ENCODE results near the gene CDK18. TPM values are rescaled to one million over a fixed set of nuclear protein-coding genes. Genes with fewer than 3 reads are reported as not detected.

The CDK18 gene
- total and polyA plus RNA-seq, 2 of the 8 experiments (the other 6 are each of a cell fraction or from before 2014, with no cell fraction given): 31.2 to 44.0 TPM

- Histone ChIP-seq H3K4me1 (replicated peaks in 1 of 4; ENCODE audit: control insufficient read depth in 3 of 4, insufficient read depth in 4 of 4, low read length in 3 of 4) (peaks cover 0 to 10% (median 2%) of the 10 kb centered on the region in 4 experiments; a peak in 4 of 7 replicates), H4K91ac (replicated peaks; ENCODE audit: insufficient read length, low read length) (no peak overlapping the region), H4K8ac (ENCODE audit: extremely low read depth, insufficient read depth, low read length) (no peak overlapping the region), H3K14ac (ENCODE audit: insufficient read length) (no peak overlapping the region), H3K9ac (replicated peaks in 1 of 4; ENCODE audit: extremely low read depth in 1 of 4, low read depth in 3 of 4, low read length in 3 of 4) (no peak overlapping the region), H3K9me3 (ENCODE audit: insufficient read depth in 2 of 2, low read depth in 1 of 2, low read length in 1 of 2) (no peaks in the 10 kb centered on the region), H2BK120ac (replicated peaks; ENCODE audit: low read depth, low read length) (no peak overlapping the region), H3K79me1 (ENCODE audit: low read depth, low read length) (no peaks in the 10 kb centered on the region), H2BK20ac (ENCODE audit: low read length) (no peak overlapping the region), H3K4ac (replicated peaks; ENCODE audit: insufficient read length, low read depth, low read length) (no peak overlapping the region), H3K56ac (replicated peaks; ENCODE audit: insufficient read length, low read depth, low read length) (no peak overlapping the region), H3K27me3 (replicated peaks in 1 of 4; ENCODE audit: control insufficient read depth in 3 of 4, extremely low read depth in 1 of 4, insufficient read depth in 3 of 4, low read length in 3 of 4) (peaks cover 0 to under 1% (median 0%) of the 10 kb centered on the region in 4 experiments; a peak in 3 of 7 replicates), H3K27ac (ENCODE audit: low read depth, low read length) (no peak overlapping the region), H3K18ac (ENCODE audit: extremely low read depth, low read length) (no peak overlapping the region), H3K23ac (ENCODE audit: insufficient read length) (no peak overlapping the region), H2BK15ac (ENCODE audit: low read length) (no peak overlapping the region), H3K36me3 (ENCODE audit: control insufficient read depth in 2 of 4, insufficient read depth in 4 of 4, low read length in 3 of 4) (peaks cover 0 to 18% (median 5%) of the 10 kb centered on the region in 4 experiments; a peak in 5 of 8 replicates), H2BK5ac (ENCODE audit: low read depth, low read length) (no peak overlapping the region), H2AFZ (ENCODE audit: low read length) (no peak overlapping the region), H3K79me2 (ENCODE audit: control insufficient read depth in 1 of 2, insufficient read depth in 2 of 2, low read length in 2 of 2) (no peaks in the 10 kb centered on the region), H3K23me2 (ENCODE audit: low read depth, low read length) (no peaks in the 10 kb centered on the region; the same call in 1 of the 2 replicates), H3K4me3 (ENCODE audit: extremely low read depth in 1 of 4, insufficient read depth in 2 of 4, low read depth in 3 of 4, low read length in 4 of 4) (no peak overlapping the region), H4K20me1 (replicated peaks in 1 of 2; ENCODE audit: control insufficient read depth in 1 of 2, insufficient read depth in 2 of 2, low read length in 2 of 2) (peaks cover 3 to 6% of the 10 kb centered on the region in 2 experiments), H2AK5ac (ENCODE audit: low read depth, low read length) (no peak overlapping the region), H4K5ac (ENCODE audit: insufficient read length, low read depth, low read length) (no peak overlapping the region), H2BK12ac (ENCODE audit: low read depth, low read length) (no peak overlapping the region), H3K4me2 (ENCODE audit: insufficient read depth in 1 of 2, low read depth in 2 of 2, low read length in 2 of 2) (no peak overlapping the region)
- ChIA-PET CTCF (ENCODE audit: partially characterized antibody) (interaction anchor here (0.9 to 47.3 kb wide), 9 partner anchors 8 to 258 kb away, joined by 3 to 1626 read pairs (median 16); partner anchors contain the start of gene CDK18), POLR2A (ENCODE audit: partially characterized antibody) (interaction anchor here (0.6 to 2.8 kb wide), 3 partner anchors 10 to 60 kb away, joined by 3 to 9 read pairs (median 5); no protein-coding TSS in a partner anchor)
- no peak for TF ChIP-seq CTBP2 (IDR thresholded peaks at IDR 0.05; ENCODE audit: borderline replicate concordance, insufficient read depth, insufficient read length, low read length)
- no peak for TF ChIP-seq NANOG (IDR thresholded peaks at IDR 0.05; ENCODE audit: insufficient read depth, low read depth, low read length, poor library complexity, severe bottlenecking)
- TF ChIP-seq CREB1 (IDR thresholded peaks at IDR 0.05): no peak
- TF ChIP-seq KDM5A (IDR thresholded peaks at IDR 0.05; ENCODE audit: low read length): no peak
- 89% methylated on average over 18 of the region's 20 CpGs; no CpG with 5 or more reads in 1 of the 2 experiments for WGBS, 2 experiments (ENCODE audit: extremely low coverage in 1 of 2, insufficient coverage in 1 of 2, insufficient read length in 1 of 2, insufficient replicate concordance in 2 of 2, low coverage in 1 of 2, low lambda C conversion rate in 2 of 2, missing lambda C conversion rate in 1 of 2)
- DNase-seq (ENCODE audit: low read depth in 1 of 2, low spot score in 2 of 2) (no peak), FAIRE-seq (no peak)
Observed at GRCh38 chr1:205531191-205532025, 26.9 kb downstream of the CDK18 start.
